Measurements from ENCODE around the gene RPP14. TPM values are rescaled to one million over a fixed set of nuclear protein-coding genes. Genes with fewer than 3 reads are reported as not detected.

Gene RPP14
- total RNA-seq, 2 experiments from 2014 or later, result 12.8 to 20.3 TPM

GRCh38 chr3:58296843-58297242 lies 9.2 kb upstream of the RPP14 start:
- DNase-seq (ENCODE audit: low spot score), result no peak
- Histone ChIP-seq H2AFZ (ENCODE audit: low read length) (no peak overlapping the region), H4K20me1 (ENCODE audit: insufficient read depth, low read length) (no peaks in the 10 kb centered on the region), H3K4me1 (ENCODE audit: insufficient read depth, low read length, poor library complexity, severe bottlenecking) (no peaks in the 10 kb centered on the region), H3K9me3 (ENCODE audit: low read length) (peaks cover 9% of the 10 kb centered on the region), H3K4me3 (ENCODE audit: low read depth, low read length, poor library complexity, severe bottlenecking) (no peak overlapping the region), H3K9me2 (ENCODE audit: insufficient read depth, low read length) (no peaks in the 10 kb centered on the region), H3K36me3 (ENCODE audit: insufficient read depth, low read length) (no peaks in the 10 kb centered on the region), H3K4me2 (ENCODE audit: low read length) (no peak overlapping the region), H3K27ac (ENCODE audit: low read depth, low read length, poor library complexity, severe bottlenecking) (no peak overlapping the region), H3K79me2 (ENCODE audit: insufficient read depth, low read depth, low read length) (no peaks in the 10 kb centered on the region)
- CTCF ChIA-PET (ENCODE audit: unreplicated experiment), result interaction anchor here (1.4 kb wide), 1 partner anchor 109 kb away, joined by 3 read pairs; no protein-coding TSS in a partner anchor
- intact Hi-C loops (cut with micrococcal nuclease; ENCODE audit: unreplicated experiment), result no loop called here
- no TSS peak for BruUV-seq (replicated peaks)
- POLR2A ChIA-PET, result no interaction called here
- TF ChIP-seq EZH2phosphoT487 (IDR thresholded peaks at IDR 0.05; ENCODE audit: borderline replicate concordance, low read depth, low read length), result no peak
- TF ChIP-seq, protein P1, sequence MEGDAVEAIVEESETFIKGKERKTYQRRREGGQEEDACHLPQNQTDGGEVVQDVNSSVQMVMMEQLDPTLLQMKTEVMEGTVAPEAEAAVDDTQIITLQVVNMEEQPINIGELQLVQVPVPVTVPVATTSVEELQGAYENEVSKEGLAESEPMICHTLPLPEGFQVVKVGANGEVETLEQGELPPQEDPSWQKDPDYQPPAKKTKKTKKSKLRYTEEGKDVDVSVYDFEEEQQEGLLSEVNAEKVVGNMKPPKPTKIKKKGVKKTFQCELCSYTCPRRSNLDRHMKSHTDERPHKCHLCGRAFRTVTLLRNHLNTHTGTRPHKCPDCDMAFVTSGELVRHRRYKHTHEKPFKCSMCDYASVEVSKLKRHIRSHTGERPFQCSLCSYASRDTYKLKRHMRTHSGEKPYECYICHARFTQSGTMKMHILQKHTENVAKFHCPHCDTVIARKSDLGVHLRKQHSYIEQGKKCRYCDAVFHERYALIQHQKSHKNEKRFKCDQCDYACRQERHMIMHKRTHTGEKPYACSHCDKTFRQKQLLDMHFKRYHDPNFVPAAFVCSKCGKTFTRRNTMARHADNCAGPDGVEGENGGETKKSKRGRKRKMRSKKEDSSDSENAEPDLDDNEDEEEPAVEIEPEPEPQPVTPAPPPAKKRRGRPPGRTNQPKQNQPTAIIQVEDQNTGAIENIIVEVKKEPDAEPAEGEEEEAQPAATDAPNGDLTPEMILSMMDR (conservative IDR thresholded peaks at IDR 0.05; ENCODE audit: low read length), result no peak

DNA sequence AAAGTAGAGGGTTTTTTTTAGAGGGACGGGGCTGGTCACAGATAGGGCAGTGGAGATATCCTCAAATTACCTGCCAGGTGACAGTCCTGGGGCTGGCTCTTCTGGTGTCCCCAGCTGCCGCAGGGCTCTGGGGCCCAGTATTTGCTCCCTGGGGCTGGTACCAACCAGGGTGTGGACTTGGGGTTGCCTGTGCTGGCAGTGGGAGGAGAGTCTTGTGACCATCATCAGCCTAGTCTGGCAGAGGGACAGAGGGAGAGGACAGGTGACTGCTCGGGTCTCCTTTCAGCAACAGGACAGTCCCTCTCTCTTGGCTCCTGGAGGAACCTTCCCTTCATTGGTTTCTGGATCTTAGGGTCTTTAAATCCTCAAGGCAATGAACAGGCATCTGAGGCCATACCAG lies 7.9 kb upstream of the RPP14 start:
- ChIA-PET POLR2A (no interaction called here), CTCF (ENCODE audit: unreplicated experiment) (interaction anchor here (1.4 kb wide), 1 partner anchor 110 kb away, joined by 3 read pairs; no protein-coding TSS in a partner anchor)
- DNase-seq (ENCODE audit: low spot score), result no peak
- H3K4me3 ChIP-seq (ENCODE audit: low read depth, low read length, poor library complexity, severe bottlenecking), result no peak overlapping the region
- no peaks in the 10 kb centered on the region for H3K9me2 ChIP-seq (ENCODE audit: insufficient read depth, low read length)
- no peaks in the 10 kb centered on the region for H3K36me3 ChIP-seq (ENCODE audit: insufficient read depth, low read length)
- peaks cover 14% of the 10 kb centered on the region for H3K9me3 ChIP-seq (ENCODE audit: low read length)
- H2AFZ ChIP-seq (ENCODE audit: low read length), result no peak overlapping the region
- H3K4me1 ChIP-seq (ENCODE audit: insufficient read depth, low read length, poor library complexity, severe bottlenecking), result no peaks in the 10 kb centered on the region
- BruUV-seq (replicated peaks), result no TSS peak
- no peaks in the 10 kb centered on the region for H4K20me1 ChIP-seq (ENCODE audit: insufficient read depth, low read length)
- no peaks in the 10 kb centered on the region for H3K79me2 ChIP-seq (ENCODE audit: insufficient read depth, low read depth, low read length)
- no peak overlapping the region for H3K27ac ChIP-seq (ENCODE audit: low read depth, low read length, poor library complexity, severe bottlenecking)
- H3K4me2 ChIP-seq (ENCODE audit: low read length), result no peak overlapping the region
- TF ChIP-seq EZH2phosphoT487 (IDR thresholded peaks at IDR 0.05; ENCODE audit: borderline replicate concordance, low read depth, low read length), result no peak
- TF ChIP-seq, protein P1 (conservative IDR thresholded peaks at IDR 0.05; ENCODE audit: low read length), result no peak
- intact Hi-C loops (cut with micrococcal nuclease; ENCODE audit: unreplicated experiment), result no loop called here

DNA sequence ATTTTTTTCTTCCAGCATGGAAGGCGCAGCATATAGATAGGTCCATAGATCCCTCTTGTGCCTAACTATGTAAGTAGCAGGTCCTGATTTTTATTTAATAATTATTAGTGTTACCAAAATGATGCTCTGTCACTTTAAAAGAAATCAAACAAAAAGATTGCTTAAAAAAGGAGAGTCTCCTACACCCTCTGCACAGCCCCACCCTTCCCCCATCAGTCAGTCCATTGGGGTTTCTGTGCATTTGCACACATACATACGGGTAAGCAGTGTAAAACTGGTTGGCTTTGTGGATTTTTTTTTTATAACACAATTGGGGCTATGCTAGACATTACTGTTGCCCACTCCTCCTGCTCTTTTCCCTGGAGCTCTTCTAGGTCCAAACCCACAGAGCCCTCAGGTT lies 7.0 kb upstream of the RPP14 start:
- intact Hi-C loops (cut with micrococcal nuclease; ENCODE audit: unreplicated experiment), result no loop called here
- TF ChIP-seq, protein P1 (conservative IDR thresholded peaks at IDR 0.05; ENCODE audit: low read length), result no peak
- TF ChIP-seq EZH2phosphoT487 (IDR thresholded peaks at IDR 0.05; ENCODE audit: borderline replicate concordance, low read depth, low read length), result no peak
- BruUV-seq (replicated peaks), result no TSS peak
- no peak overlapping the region for H3K27ac ChIP-seq (ENCODE audit: low read depth, low read length, poor library complexity, severe bottlenecking)
- H3K36me3 ChIP-seq (ENCODE audit: insufficient read depth, low read length), result no peaks in the 10 kb centered on the region
- no peaks in the 10 kb centered on the region for H3K79me2 ChIP-seq (ENCODE audit: insufficient read depth, low read depth, low read length)
- H3K4me1 ChIP-seq (ENCODE audit: insufficient read depth, low read length, poor library complexity, severe bottlenecking), result no peaks in the 10 kb centered on the region
- H2AFZ ChIP-seq (ENCODE audit: low read length), result no peak overlapping the region
- ChIA-PET POLR2A (no interaction called here), CTCF (ENCODE audit: unreplicated experiment) (interaction anchor here (0.6 kb wide), 1 partner anchor 112 kb away, joined by 4 read pairs; no protein-coding TSS in a partner anchor)
- no peaks in the 10 kb centered on the region for H4K20me1 ChIP-seq (ENCODE audit: insufficient read depth, low read length)
- H3K9me2 ChIP-seq (ENCODE audit: insufficient read depth, low read length), result no peaks in the 10 kb centered on the region
- H3K9me3 ChIP-seq (ENCODE audit: low read length), result peaks cover 14% of the 10 kb centered on the region
- no peak overlapping the region for H3K4me3 ChIP-seq (ENCODE audit: low read depth, low read length, poor library complexity, severe bottlenecking)
- DNase-seq (ENCODE audit: low spot score), result no peak
- no peak overlapping the region for H3K4me2 ChIP-seq (ENCODE audit: low read length)

Data from OCI-LY7 (cell line).